HG03280 (cell line): ENCODE measurements around the gene CRACR2A.

Source experiments
- ATAC-seq: cut with Tn5 transposase; IDR thresholded peaks from one replicate; pipeline ENCODE4 v1.9.1; 2021; ENCODE audit warnings: mild to moderate bottlenecking, moderate library complexity; ENCODE audit not compliant: unreplicated experiment

CRACR2A gene

DNA sequence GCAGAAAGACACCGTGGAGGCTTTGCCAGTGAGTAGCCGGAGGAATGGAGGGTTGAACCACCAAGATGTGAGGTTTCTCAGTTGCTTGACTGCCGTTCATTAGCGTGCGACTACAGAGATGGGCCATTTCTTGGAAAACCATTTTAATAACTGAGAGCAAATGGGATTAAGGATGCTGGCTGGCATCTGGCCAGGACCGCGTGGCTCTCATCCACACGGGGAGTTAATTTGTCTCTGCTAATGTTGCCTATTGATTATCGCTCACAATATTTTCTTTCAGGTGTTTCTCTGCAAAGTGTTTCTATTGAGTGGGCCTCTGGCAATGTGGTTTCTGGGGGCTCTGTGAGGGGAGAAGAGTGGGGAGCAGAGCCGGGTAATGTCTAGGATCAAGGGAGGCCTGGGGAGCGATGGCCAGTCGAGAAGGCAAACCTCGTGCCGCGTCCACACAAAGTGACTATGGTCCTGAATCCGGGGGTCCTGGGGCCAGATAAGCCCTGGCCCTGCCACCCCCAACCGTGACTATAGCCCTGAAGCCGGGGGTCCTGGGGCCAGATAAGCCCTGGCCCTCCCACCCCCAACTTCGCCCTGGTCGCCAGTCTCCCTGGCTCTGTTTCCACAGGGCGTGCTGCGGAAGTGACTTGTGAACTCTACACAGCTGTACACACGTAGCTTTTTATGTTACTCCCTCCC lies 151.3 kb downstream of the CRACR2A start:
- no peak for ATAC-seq

DNA sequence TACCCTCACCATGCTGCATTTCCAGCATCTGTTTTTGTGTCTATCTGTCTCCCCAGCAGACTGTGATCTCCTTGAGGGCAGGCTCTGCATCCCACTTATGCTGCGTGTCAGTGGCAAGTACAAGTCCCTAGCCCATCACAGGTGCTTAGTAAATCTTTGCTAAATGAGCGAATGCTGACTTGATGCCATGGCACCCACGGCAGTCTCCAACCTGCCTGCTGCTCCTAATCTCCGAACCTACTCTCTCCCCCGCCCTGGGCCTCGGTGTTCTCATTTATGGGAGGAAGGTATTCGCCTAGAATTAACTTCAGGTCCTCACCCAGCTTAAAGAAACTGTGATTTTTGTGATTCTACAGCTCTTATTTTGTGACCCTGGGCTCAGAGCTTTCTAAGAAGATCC lies 152.0 kb downstream of the CRACR2A start:
- ATAC-seq, result no peak

DNA sequence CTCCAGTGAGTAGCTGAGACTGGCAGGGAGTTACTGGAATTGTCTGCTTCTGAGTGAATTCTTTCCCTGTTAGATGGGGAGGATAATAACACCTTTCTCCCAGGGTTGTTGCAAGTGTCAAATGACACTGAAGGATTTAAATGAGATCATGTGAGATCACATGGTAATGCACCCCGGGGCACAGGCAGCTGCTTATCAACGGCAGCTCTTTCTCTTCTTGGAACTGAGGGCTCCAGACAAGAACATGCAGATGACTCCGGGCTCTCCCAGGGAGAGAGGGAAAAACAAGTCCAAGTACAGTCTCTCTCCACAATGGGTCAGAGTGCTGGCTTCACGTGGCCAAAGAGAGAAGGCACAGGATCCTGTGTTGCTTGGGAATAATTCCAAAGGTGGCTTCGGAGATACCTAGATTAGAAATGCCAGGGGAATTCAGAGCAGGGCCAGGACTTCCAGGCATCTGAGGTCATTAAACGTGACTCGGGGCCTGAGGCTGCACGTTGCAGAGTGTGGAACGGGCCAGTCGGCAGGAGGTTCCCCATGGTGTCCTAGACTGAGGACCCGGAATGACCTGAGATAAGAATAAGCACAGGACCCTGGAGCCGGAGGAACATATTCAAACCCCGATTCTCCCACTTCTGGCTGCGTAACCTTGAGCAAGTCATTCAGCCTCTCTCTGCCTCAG lies 152.7 kb downstream of the CRACR2A start:
- ATAC-seq, result no peak

DNA sequence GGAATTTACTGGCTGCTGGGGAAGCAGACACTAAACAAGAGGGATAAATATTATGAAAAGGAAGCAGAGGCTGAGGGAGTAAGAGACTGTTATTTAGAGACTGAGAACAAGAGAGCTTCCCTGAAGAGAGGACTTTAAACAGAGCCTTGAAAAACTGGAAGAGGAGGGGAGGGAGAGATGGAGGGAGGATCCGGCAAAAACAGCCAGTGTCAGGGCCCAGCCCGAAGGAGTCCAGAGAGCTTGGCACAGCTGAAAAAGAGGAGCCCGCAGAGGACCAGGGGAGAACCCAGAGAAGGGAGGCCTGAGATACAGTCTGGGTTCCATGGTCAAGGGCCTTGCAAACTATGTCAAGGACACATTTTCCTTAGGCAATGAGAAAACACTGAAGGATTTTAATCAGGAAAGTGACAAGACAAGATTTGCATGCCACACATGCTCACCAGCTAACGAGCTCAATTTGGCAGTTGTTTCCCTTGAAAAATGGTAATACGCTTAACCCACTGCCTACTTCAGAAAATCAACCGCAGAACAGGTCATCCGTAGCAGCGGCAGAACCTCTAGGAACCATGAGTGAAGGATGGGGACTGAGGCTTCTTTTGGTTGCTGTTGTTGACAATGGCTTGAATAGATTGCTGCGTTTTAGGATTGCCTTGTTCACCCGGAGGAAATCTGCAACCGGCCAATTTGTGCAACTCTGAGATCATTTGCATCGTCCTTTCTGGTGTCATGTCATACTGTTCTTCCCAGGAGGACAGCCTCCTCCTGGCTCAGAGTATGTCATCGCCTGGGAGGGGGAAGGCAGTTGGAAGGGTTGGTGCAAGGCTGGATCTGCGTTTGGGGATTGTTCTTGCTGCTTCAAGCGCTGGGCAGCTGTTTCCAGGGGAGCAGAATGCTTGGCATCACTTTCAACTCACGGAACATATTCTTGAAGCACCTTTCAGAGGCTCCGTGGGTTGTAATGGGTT lies 153.7 kb downstream of the CRACR2A start:
- ATAC-seq, result no peak

GRCh38 chr12:3597526-3598210 lies 155.2 kb downstream of the CRACR2A start:
- ATAC-seq, result no peak

DNA sequence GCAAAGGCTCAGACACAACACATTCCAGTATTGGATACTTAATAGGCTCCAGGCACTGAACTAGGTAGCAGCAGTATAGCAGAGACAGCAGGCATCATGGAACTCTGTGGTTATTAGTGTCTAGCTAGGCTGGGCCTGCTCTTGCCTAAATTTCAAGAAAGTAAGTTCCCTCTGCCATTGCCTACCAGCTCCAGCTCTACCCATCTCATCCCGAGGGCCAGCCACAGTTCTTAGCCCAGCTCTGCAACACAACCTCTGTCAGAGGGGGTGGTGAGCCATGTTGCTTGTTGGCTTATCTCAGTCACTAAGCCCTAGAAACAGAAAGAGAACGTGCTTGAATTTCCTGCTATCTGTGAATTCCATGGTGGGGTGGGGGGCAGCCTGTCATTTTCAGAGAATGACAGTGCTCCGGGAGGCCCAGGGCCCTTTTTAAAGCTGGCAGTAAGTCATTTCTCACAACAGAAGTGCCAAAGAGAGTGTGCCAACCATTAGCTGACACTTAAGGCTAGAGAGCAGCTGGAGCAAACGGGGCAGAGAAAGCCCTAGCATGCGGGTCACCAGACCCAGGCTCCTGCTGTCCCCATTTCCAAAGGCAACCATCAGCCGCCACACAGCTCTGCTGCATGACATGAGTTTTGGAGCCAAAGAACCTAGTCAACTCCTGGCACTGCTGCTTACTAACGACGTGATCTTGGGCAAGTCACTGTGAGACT lies 156.1 kb downstream of the CRACR2A start:
- no peak for ATAC-seq

GRCh38 chr12:3595721-3596120 lies 157.2 kb downstream of the CRACR2A start:
- ATAC-seq, result no peak

- no peak for ATAC-seq
Measured at GRCh38 chr12:3594966-3595365, 157.9 kb downstream of the CRACR2A start.

DNA sequence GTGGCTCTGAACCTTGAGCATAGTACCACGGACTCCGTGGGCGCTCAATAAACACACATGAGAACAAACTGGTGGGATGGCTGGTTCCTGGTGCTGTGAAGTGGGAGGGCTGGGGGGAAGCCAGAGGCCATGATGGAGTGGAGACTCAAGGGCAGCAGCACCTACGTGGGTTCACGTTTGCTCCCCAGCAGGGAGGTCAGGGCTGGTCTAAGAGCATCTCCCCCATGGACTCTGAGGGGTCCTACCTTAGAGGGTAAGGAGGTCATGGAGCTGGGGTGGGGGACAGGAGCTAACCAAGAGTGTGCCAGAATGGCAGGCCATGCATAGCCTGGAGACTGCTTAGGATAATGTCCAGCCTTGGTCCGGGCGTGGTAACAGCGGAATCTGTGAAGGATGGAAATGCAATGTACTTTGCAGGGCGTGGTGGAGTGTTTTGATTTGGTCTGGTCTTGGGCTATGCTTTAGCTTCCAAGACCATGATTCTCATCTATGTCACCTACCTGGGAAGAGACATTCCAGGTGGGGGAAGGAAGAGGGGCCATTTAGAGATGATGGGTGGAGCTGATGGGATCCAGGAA lies 158.9 kb downstream of the CRACR2A start:
- ATAC-seq, result no peak

DNA sequence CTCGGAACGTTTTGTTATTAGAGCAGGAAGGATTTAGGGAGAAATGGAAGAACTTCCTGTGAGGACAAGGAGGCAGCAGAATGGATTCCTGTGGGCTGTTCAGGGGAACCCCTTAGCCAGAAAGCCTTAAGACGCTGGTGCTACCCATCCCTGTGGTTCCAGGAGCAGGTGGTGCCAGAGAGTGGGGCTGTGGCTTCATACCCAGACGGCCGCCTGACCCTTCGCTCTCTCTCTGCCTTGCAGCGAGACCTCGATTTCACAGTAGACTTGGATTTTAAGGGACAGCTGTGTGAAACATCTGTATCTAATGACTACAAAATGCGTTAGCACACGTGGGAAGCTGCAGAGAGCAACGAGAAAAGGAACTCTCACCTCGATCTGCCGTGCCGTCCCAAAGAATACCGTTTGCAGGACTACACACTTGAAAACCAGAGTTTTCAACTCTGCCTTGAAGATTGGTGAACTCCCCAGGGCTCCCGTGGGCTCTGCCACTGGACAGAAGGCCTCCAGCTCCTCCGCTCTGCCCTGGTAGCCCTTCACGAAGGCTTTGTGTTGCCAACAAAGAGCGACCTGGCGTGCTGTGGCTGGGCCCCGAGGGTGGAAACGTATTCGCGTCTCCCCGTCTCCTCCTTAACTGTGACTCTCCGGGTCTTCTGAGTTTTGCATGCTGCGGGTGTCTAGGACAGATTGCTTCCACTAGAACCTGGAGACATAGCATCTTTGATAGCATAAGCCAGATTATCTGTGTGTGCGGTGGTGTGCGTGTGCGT lies 159.9 kb downstream of the CRACR2A start:
- no peak for ATAC-seq

DNA sequence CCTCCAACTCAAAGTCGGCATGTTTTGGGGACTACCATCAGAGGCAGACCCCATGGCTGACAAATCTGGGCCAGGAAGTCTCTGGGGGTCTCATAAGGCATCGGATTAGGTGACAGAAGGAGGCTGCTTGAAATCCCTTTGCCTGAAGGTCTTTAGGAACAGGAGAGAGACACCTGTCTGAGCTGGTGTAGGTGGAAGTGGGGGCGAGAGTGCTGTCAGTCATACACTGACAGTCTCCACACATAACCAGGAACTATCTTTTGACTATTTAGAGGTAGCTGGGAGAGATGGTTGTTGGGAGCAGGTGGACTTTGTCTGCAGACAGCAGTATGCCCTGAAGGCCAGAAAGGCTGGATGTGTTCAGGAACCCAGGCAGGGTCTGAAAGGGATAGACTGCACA lies 163.2 kb downstream of the CRACR2A start:
- ATAC-seq, result no peak

- no peak for ATAC-seq
Measured at GRCh38 chr12:3587402-3588013, 165.4 kb downstream of the CRACR2A start.

- ATAC-seq, result no peak
Measured at GRCh38 chr12:3583656-3584334, 169.1 kb downstream of the CRACR2A start.

GRCh38 chr12:3580094-3580749 lies 172.7 kb downstream of the CRACR2A start:
- no peak for ATAC-seq

GRCh38 chr12:3579446-3580093 lies 173.3 kb downstream of the CRACR2A start:
- no peak for ATAC-seq

DNA sequence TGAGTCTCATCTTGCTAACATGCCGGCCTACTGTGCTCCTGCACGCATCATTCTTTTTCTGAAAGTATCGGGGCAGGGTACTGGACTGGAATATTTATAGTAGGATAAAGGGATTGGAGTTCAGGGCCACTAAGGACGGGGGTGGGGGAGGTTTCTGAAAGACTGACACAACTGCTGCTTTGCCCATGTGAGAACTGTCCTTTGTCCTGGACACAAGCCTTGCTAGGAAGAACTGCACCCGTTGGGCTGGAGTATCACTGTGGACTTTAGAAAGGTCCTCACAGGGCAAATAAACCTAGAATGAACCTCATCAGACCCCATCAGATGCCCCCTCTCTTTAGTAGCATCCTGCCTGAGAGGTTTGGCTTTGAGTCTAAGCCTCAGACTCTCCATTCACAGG lies 174.4 kb downstream of the CRACR2A start:
- ATAC-seq, result no peak

GRCh38 chr12:3576891-3577290 lies 176.0 kb downstream of the CRACR2A start:
- no peak for ATAC-seq
